Mesothelial cell of epicardium (in vitro differentiated cells): ENCODE measurements around the gene ATF7. TPM values are rescaled to one million over a fixed set of nuclear protein-coding genes. Genes with fewer than 3 reads are reported as not detected.
"Not testable (repeated sequence)": the region's sequence is repeated elsewhere in the genome, so short reads cannot be mapped to it uniquely, and the experiment has no call there.

ENCODE experiments used
- DNase-seq, 2 experiments: peaks; one replicate each; pipeline ENCODE4 v3.0.0; 2021; ENCODE audit warnings: low spot score in 2 of 2; ENCODE audit not compliant: unreplicated experiment in 2 of 2
- H3K27ac Mint-ChIP-seq: 2 replicates; pipeline ENCODE4 v1.8.0; 2021; ENCODE audit warnings: mixed read lengths
- H3K27me3 Mint-ChIP-seq: 2 replicates; pipeline ENCODE4 v1.8.0; 2021; ENCODE audit warnings: low read depth, mixed read lengths
- H3K36me3 Mint-ChIP-seq: 2 replicates; pipeline ENCODE4 v1.8.0; 2021; ENCODE audit warnings: mixed read lengths
- H3K4me1 Mint-ChIP-seq: 2 replicates; pipeline ENCODE4 v1.8.0; 2021; ENCODE audit warnings: mixed read lengths
- H3K4me3 Mint-ChIP-seq: 2 replicates; pipeline ENCODE4 v1.8.0; 2021; ENCODE audit warnings: mild to moderate bottlenecking, moderate library complexity, mixed read lengths
- H3K9me3 Mint-ChIP-seq: 2 replicates; pipeline ENCODE4 v1.8.0; 2021; ENCODE audit warnings: mixed read lengths
- total RNA-seq: library from RNA; stranded (reverse); gene quantifications from 3 replicates; pipeline ENCODE4 v1.2.1, GENCODE V29; 2021
- TF ChIP-seq, protein P1 (sequence below): fragments of 200-600 bp; sonication (generic); IDR thresholded peaks from one replicate; pipeline ENCODE4 v1.5.0; 2021; ENCODE audit warnings: antibody characterized with exemption; ENCODE audit not compliant: unreplicated experiment

ATF7 gene
- total RNA-seq, 1 donor from 2014 or later, result 36.3 TPM

DNA sequence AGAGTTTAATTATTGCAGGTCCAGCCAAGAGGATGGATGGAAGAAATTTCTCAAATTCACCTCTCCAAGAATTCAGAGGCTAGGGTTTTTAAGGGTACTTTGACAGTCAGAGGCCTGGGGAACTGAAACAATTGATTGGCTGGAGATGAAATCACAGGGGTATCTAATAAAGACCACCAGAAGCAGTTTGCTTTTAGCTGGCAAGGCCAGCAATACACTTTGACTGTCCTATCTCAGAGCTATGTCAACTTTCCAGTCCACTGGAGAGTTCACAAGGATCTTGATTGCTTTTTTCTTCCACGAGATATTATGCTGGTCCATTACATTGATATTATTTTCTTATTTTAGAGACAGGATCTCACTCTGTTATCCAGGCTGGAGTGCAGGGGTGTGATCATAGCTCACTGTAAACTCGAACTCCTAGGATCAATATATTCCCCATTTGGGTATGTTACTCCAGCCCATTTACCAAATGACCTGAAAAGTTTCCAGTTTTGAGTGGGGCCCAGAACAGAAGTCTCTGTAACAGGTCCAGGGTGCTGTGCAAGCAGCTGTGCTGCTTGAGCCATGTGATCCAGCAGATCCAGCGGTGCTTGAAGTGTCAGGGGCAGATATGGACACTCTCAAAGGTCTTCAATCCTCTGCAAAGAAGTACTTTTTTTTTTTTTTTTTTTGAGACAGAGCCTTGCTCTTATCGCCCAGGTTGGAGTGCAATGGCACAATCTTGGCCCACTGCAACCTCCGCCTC, 17.2 kb upstream of the ATF7 start:
- H3K27me3 Mint-ChIP-seq, result no peaks in the 10 kb centered on the region
- H3K4me3 Mint-ChIP-seq, result no peak overlapping the region
- TF ChIP-seq, protein P1, sequence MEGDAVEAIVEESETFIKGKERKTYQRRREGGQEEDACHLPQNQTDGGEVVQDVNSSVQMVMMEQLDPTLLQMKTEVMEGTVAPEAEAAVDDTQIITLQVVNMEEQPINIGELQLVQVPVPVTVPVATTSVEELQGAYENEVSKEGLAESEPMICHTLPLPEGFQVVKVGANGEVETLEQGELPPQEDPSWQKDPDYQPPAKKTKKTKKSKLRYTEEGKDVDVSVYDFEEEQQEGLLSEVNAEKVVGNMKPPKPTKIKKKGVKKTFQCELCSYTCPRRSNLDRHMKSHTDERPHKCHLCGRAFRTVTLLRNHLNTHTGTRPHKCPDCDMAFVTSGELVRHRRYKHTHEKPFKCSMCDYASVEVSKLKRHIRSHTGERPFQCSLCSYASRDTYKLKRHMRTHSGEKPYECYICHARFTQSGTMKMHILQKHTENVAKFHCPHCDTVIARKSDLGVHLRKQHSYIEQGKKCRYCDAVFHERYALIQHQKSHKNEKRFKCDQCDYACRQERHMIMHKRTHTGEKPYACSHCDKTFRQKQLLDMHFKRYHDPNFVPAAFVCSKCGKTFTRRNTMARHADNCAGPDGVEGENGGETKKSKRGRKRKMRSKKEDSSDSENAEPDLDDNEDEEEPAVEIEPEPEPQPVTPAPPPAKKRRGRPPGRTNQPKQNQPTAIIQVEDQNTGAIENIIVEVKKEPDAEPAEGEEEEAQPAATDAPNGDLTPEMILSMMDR, result no peak
- DNase-seq, result no peak
- H3K27ac Mint-ChIP-seq, result no peak overlapping the region
- H3K4me1 Mint-ChIP-seq, result no peaks in the 10 kb centered on the region
- H3K9me3 Mint-ChIP-seq, result no peaks in the 10 kb centered on the region
- no peaks in the 10 kb centered on the region for H3K36me3 Mint-ChIP-seq

DNA sequence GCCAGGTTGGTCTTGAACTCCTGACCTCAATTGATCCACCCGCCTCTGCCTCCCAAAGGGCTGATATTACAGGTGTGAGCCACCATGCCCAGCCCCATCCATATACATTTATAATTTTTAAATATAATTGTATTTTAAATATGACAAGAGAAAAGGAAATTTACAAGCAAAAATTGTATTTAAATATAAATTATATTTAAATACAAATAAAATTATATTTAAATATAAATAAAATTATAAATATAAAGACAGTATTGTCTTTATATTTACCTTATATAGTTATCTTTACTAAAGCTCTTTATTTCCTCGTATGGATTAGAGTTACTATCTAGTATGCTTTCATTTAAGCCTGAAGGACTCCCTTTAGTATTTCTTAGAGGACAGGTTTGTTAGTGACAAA, 11.9 kb upstream of the ATF7 start:
- TF ChIP-seq, protein P1, result no peak
- Mint-ChIP-seq H3K4me1 (no peaks in the 10 kb centered on the region), H3K27me3 (no peaks in the 10 kb centered on the region), H3K9me3 (no peaks in the 10 kb centered on the region), H3K4me3 (no peak overlapping the region), H3K36me3 (no peaks in the 10 kb centered on the region), H3K27ac (no peak overlapping the region)
- no peak for DNase-seq

DNA sequence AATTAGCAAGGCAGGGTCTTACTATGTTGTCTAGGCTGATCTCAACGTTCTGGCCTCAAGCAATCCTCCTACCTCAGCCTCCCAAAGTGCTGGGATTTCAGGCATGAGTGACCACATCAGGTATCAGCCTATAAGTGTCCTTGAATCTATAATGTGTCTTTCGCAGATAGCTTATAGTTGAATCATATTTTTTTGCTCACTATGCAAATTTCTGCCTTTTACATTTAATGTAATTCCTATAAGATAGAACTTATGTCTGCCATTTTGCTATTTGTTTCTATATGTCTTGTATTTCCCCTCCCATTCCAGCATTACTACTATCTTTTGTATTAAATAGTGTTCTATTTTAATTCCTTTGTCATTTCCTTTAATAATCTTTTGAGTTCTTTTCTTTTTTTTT, 10.5 kb upstream of the ATF7 start:
- TF ChIP-seq, protein P1, result no peak
- no peaks in the 10 kb centered on the region for H3K4me1 Mint-ChIP-seq
- no peaks in the 10 kb centered on the region for H3K36me3 Mint-ChIP-seq
- no peak for DNase-seq
- no peak overlapping the region for H3K4me3 Mint-ChIP-seq
- peaks cover 2% of the 10 kb centered on the region for H3K27me3 Mint-ChIP-seq
- no peaks in the 10 kb centered on the region for H3K9me3 Mint-ChIP-seq
- no peak overlapping the region for H3K27ac Mint-ChIP-seq

DNA sequence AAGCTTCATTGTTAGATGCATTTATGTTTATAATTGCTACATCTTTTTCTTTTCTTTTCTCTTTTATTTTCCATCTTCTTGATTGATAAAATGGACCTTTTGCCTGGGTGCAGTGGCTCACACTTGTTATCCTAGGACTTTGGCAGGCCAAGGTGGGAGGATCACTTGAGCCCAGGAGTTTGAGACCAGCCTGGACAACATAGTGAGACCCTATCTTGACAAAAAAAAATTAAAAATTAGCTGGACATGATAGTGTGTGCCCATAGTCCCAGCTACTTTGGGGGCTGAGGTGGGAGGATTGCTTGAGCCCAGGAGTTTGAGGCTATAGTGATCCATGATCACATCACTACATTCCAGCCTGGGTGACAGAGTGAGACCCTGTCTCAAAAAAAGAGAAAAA, 9.5 kb upstream of the ATF7 start:
- not testable (repeated sequence) for H3K4me1 Mint-ChIP-seq, H3K9me3 Mint-ChIP-seq, H3K4me3 Mint-ChIP-seq, H3K27ac Mint-ChIP-seq, DNase-seq, H3K27me3 Mint-ChIP-seq, H3K36me3 Mint-ChIP-seq

DNA sequence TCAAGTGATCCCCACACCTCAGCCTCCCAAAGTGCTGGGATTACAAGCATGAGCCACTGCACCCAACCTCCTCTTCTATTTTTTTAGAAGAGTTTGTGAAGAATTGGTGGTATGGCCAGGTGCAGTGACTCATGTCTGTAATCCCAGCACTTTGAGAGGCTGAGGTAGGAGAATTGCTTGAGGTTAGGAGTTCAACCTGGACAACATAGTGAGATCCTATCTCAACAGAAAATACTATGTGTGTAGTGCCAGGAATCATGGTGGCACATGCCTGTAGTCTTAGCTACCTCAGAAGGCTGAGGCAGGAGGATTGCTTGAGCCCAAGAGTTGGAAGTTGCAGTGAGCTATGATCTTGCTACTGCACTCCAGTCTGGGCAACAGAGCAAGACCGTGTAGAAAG, 5.5 kb upstream of the ATF7 start:
- DNase-seq, result no peak
- Mint-ChIP-seq H3K4me1 (peaks cover 6% of the 10 kb centered on the region), H3K36me3 (no peaks in the 10 kb centered on the region), H3K9me3 (no peaks in the 10 kb centered on the region), H3K27ac (no peak overlapping the region), H3K27me3 (peaks cover 5% of the 10 kb centered on the region), H3K4me3 (no peak overlapping the region)
- TF ChIP-seq, protein P1, result no peak

GRCh38 chr12:53627919-53628318, 1.7 kb upstream of the ATF7 start:
- H3K36me3 Mint-ChIP-seq, result no peaks in the 10 kb centered on the region
- H3K27ac Mint-ChIP-seq, result no peak overlapping the region
- TF ChIP-seq, protein P1, result no peak
- no peak overlapping the region for H3K4me3 Mint-ChIP-seq
- no peaks in the 10 kb centered on the region for H3K9me3 Mint-ChIP-seq
- no peak for DNase-seq
- peaks cover 38% of the 10 kb centered on the region for H3K4me1 Mint-ChIP-seq
- peaks cover 5% of the 10 kb centered on the region for H3K27me3 Mint-ChIP-seq
